Progenitor cell of endocrine pancreas (in vitro differentiated cells): ENCODE results near the gene TAF4. TPM values are rescaled to one million over a fixed set of nuclear protein-coding genes. Genes with fewer than 3 reads are reported as not detected.
A peak's percentile ranks its signal among the peaks of the same experiment; 100 is the strongest.

Experiments used
- DNase-seq: peaks from one replicate; pipeline ENCODE4 v3.0.0; 2021; ENCODE audit warnings: low spot score; ENCODE audit not compliant: unreplicated experiment
- H3K27ac Mint-ChIP-seq: 2 replicates; pipeline ENCODE4 v1.8.0; 2021; ENCODE audit warnings: mild to moderate bottlenecking, moderate library complexity, mixed read lengths
- H3K27me3 Mint-ChIP-seq: 2 replicates; pipeline ENCODE4 v1.8.0; 2021; ENCODE audit warnings: mixed read lengths
- H3K36me3 Mint-ChIP-seq: 2 replicates; pipeline ENCODE4 v1.8.0; 2022; ENCODE audit warnings: mixed read lengths; ENCODE audit not compliant: insufficient read depth
- H3K4me1 Mint-ChIP-seq: 2 replicates; pipeline ENCODE4 v1.8.0; 2021; ENCODE audit warnings: low read depth, mixed read lengths
- H3K4me3 Mint-ChIP-seq: 2 replicates; pipeline ENCODE4 v1.8.0; 2021; ENCODE audit warnings: low read depth, mild to moderate bottlenecking, moderate library complexity, mixed read lengths
- H3K9me3 Mint-ChIP-seq: 2 replicates; pipeline ENCODE4 v1.8.0; 2021; ENCODE audit warnings: low read depth, mixed read lengths
- CTCF ChIP-seq: fragments of 200-600 bp; sonication (generic); IDR thresholded peaks from one replicate; pipeline ENCODE4 v1.5.0; 2021; ENCODE audit warnings: antibody characterized with exemption, mild to moderate bottlenecking; ENCODE audit not compliant: unreplicated experiment
- total RNA-seq: library from RNA; stranded (reverse); gene quantifications from 2 replicates; pipeline ENCODE4 v1.2.1, GENCODE V29; 2021

The TAF4 gene
- total RNA-seq, 1 donor from 2014 or later, result 34.7 TPM

- H3K36me3 Mint-ChIP-seq, result peaks cover 34% of the 10 kb centered on the region
Measured at GRCh38 chr20:62003567-62004405, 61.9 kb downstream of the TAF4 start.

GRCh38 chr20:62002882-62003480, 62.7 kb downstream of the TAF4 start:
- H3K36me3 Mint-ChIP-seq, result peaks cover 33% of the 10 kb centered on the region

More at GRCh38 chr20:62003567-62004405, 61.9 kb downstream of the TAF4 start:
- no peak overlapping the region for H3K4me3 Mint-ChIP-seq
- no peak overlapping the region for H3K27ac Mint-ChIP-seq
- no peak for DNase-seq
- TF ChIP-seq CTCF, result no peak
- no peaks in the 10 kb centered on the region for H3K9me3 Mint-ChIP-seq
- no peaks in the 10 kb centered on the region for H3K4me1 Mint-ChIP-seq
- H3K27me3 Mint-ChIP-seq, result no peaks in the 10 kb centered on the region

GRCh38 chr20:62001178-62001715, 64.4 kb downstream of the TAF4 start:
- DNase-seq, result no peak
- Mint-ChIP-seq H3K4me3 (no peak overlapping the region), H3K27me3 (no peaks in the 10 kb centered on the region), H3K27ac (no peak overlapping the region), H3K36me3 (peaks cover 34% of the 10 kb centered on the region), H3K4me1 (no peaks in the 10 kb centered on the region), H3K9me3 (no peaks in the 10 kb centered on the region)
- TF ChIP-seq CTCF, result no peak

More at GRCh38 chr20:62002882-62003480, 62.7 kb downstream of the TAF4 start:
- no peak for DNase-seq
- H3K4me1 Mint-ChIP-seq, result no peaks in the 10 kb centered on the region
- no peak for TF ChIP-seq CTCF
- H3K27me3 Mint-ChIP-seq, result no peaks in the 10 kb centered on the region
- H3K4me3 Mint-ChIP-seq, result no peak overlapping the region
- H3K9me3 Mint-ChIP-seq, result no peaks in the 10 kb centered on the region
- H3K27ac Mint-ChIP-seq, result no peak overlapping the region

- no peaks in the 10 kb centered on the region for H3K27me3 Mint-ChIP-seq
- H3K4me1 Mint-ChIP-seq, result no peaks in the 10 kb centered on the region
- H3K9me3 Mint-ChIP-seq, result no peaks in the 10 kb centered on the region
- DNase-seq, result no peak
- peaks cover 47% of the 10 kb centered on the region for H3K36me3 Mint-ChIP-seq
- H3K27ac Mint-ChIP-seq, result peak overlapping the region; percentile 55
- TF ChIP-seq CTCF, result no peak
- no peak overlapping the region for H3K4me3 Mint-ChIP-seq
Measured at GRCh38 chr20:61998343-61999121, 67.1 kb downstream of the TAF4 start.

GRCh38 chr20:61997891-61998290, 67.8 kb downstream of the TAF4 start:
- Mint-ChIP-seq H3K27me3 (no peaks in the 10 kb centered on the region), H3K36me3 (peaks cover 52% of the 10 kb centered on the region), H3K4me3 (no peak overlapping the region), H3K4me1 (no peaks in the 10 kb centered on the region), H3K27ac (no peak overlapping the region), H3K9me3 (peaks cover 2% of the 10 kb centered on the region)
- no peak for TF ChIP-seq CTCF
- no peak for DNase-seq
